SK-N-MC (cell line): ENCODE measurements around the gene DLG1.

Experiments used
- EZH2 ChIP-seq: fragments of 200-600 bp; sonication (generic); IDR thresholded peaks from one replicate; pipeline ENCODE4 v1.6.1; 2017; ENCODE audit warnings: antibody characterized with exemption
- FOXP2 ChIP-seq: optimal IDR thresholded peaks from 2 replicates; pipeline ENCODE3; 2011; ENCODE audit warnings: mild to moderate bottlenecking, moderate library complexity; ENCODE audit not compliant: insufficient read depth; ENCODE audit errors: extremely low read length, control extremely low read depth
- POLR2AphosphoS5 ChIP-seq: IDR thresholded peaks from 2 replicates; pipeline ENCODE4 v1.6.1; 2012; ENCODE audit warnings: mild to moderate bottlenecking, low read depth, low read length, borderline replicate concordance

DNA sequence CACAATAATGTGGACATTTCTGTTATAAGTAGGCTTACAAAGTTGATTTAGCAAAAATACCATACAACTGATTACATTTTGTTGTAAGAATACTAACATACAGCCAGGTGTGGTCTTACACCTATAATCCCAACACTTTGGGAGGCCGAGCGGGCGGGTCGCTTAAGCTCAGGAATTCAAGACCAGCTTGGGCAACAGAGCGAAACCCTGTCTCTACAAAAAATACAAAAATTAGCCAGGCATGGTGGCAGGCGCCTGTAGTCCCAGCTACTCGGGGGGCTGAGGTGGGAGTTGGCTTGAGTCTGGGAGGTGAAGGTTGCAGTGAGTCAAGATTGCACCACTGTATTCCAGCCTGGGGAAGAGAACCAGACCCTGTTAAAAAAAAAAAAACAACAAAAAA, 67.1 kb downstream of the DLG1 start:
- TF ChIP-seq POLR2AphosphoS5 (no peak), EZH2 (no peak), FOXP2 (no peak)
